ENCODE measurements around the gene TRPV5. TPM values are rescaled to one million over a fixed set of nuclear protein-coding genes. Genes with fewer than 3 reads are reported as not detected.

TRPV5 gene
- polyA plus RNA-seq, 2 of the 4 experiments (the other 2 are of a cell fraction) = not detected

GRCh38 chr7:142961595-142961972 lies 28.0 kb upstream of the TRPV5 start:
- Histone ChIP-seq H3K4me3 (no peak overlapping the region), H3K4me1 (0 out of 3 replicates have a peak, but pooled peaks cover 6% of the 10 kb centered on the region), H3K4me2 (no peak overlapping the region), H3K9me3 (no peaks in the 10 kb centered on the region), H3K27ac (no peak overlapping the region)
- ATAC-seq (no peak), FAIRE-seq (no peak), DNase-seq (ENCODE audit: low read depth in 1 of 2, low spot score in 1 of 2) (no peak)
- no peak for TF ChIP-seq USF2 (IDR thresholded peaks at IDR 0.05)
- TF ChIP-seq EHF (CRISPR knock-in tag; IDR thresholded peaks at IDR 0.05) = no peak
- TF ChIP-seq EHMT2 (IDR thresholded peaks at IDR 0.05; ENCODE audit: low read depth) = no peak
- no peak for TF ChIP-seq HOXB5 (CRISPR knock-in tag; IDR thresholded peaks at IDR 0.05)
- no peak for TF ChIP-seq TP53 (CRISPR knock-in tag; IDR thresholded peaks at IDR 0.05)
- no peak for TF ChIP-seq CHD4 (IDR thresholded peaks at IDR 0.05; ENCODE audit: borderline replicate concordance)
- TF ChIP-seq SREBF2 (IDR thresholded peaks at IDR 0.05) = no peak
- TF ChIP-seq CBX8 (IDR thresholded peaks at IDR 0.05) = no peak
- no peak for TF ChIP-seq CBX2 (IDR thresholded peaks at IDR 0.05; ENCODE audit: borderline replicate concordance, low read depth)
- no peak for TF ChIP-seq KDM5A (IDR thresholded peaks at IDR 0.05)
- no peak for TF ChIP-seq RNF2 (IDR thresholded peaks at IDR 0.05; ENCODE audit: borderline replicate concordance, low read depth)
- TF ChIP-seq TFCP2L1 (CRISPR knock-in tag; IDR thresholded peaks at IDR 0.05) = no peak
- no peak for TF ChIP-seq HEYL (CRISPR knock-in tag; IDR thresholded peaks at IDR 0.05)
- TF ChIP-seq PBX3 (IDR thresholded peaks at IDR 0.05) = no peak
- no peak for TF ChIP-seq NPAS2 (CRISPR knock-in tag; IDR thresholded peaks at IDR 0.05; ENCODE audit: borderline replicate concordance)
- TF ChIP-seq CTCF (IDR thresholded peaks at IDR 0.05) = no peak
- TF ChIP-seq FOSB (CRISPR knock-in tag; IDR thresholded peaks at IDR 0.05) = no peak
- TF ChIP-seq JUN (IDR thresholded peaks at IDR 0.05) = no peak
- 10% methylated on average over 4 of the region's 4 CpGs for whole genome bisulfite sequencing (ENCODE audit: missing lambda C conversion rate)
- ChIA-PET POLR2A (no interaction called here), CTCF (no interaction called here)

- Histone ChIP-seq H3K4me2 (no peak overlapping the region), H3K27ac (no peak overlapping the region), H3K4me3 (no peak overlapping the region), H3K9me3 (no peaks in the 10 kb centered on the region), H3K4me1 (0 out of 3 replicates have a peak, but pooled peaks cover 6% of the 10 kb centered on the region)
- TF ChIP-seq CBX2 (IDR thresholded peaks at IDR 0.05; ENCODE audit: borderline replicate concordance, low read depth) (no peak), RAD21 (conservative IDR thresholded peaks at IDR 0.05 in 1 of 2, IDR thresholded peaks at IDR 0.05 in 1 of 2) (0 out of 5 replicates have a peak, but pooled peaks of 1 of the 2 experiments have one; percentile 17), TFCP2L1 (CRISPR knock-in tag; IDR thresholded peaks at IDR 0.05) (no peak)
- ChIA-PET CTCF (interaction anchor here (0.8 kb wide), 1 partner anchor 41 kb away, joined by 3 read pairs; no protein-coding TSS in a partner anchor), POLR2A (no interaction called here)
- no peak for DNase-seq (ENCODE audit: low read depth in 1 of 2, low spot score in 1 of 2)
- 12% methylated on average over 5 of the region's 5 CpGs for WGBS (ENCODE audit: missing lambda C conversion rate)
- FAIRE-seq = no peak
- ATAC-seq = peak in 1 of 2 experiments; percentile 45; a peak in 2 of 6 replicates
These were observed 27.5 kb upstream of the TRPV5 start for GRCh38 chr7:142960955-142961512.

GRCh38 chr7:142959202-142959601 lies 25.7 kb upstream of the TRPV5 start:
- Histone ChIP-seq H3K4me1 (0 out of 3 replicates have a peak, but pooled peaks cover 6% of the 10 kb centered on the region), H3K9me3 (no peaks in the 10 kb centered on the region; the same call in 2 of the 3 replicates), H3K27ac (no peak overlapping the region), H3K4me3 (no peak overlapping the region), H3K4me2 (no peak overlapping the region)
- CTCF ChIA-PET = interaction anchor here (1.0 kb wide), 1 partner anchor 176 kb away, joined by 3 read pairs; no protein-coding TSS in a partner anchor
- DNase-seq (ENCODE audit: low read depth in 1 of 2, low spot score in 1 of 2) (no peak), FAIRE-seq (no peak), ATAC-seq (no peak)
- TF ChIP-seq FOXS1 (CRISPR knock-in tag; IDR thresholded peaks at IDR 0.05) (no peak), HDAC2 (IDR thresholded peaks at IDR 0.05) (no peak), EHMT2 (IDR thresholded peaks at IDR 0.05; ENCODE audit: low read depth) (no peak), TP53 (CRISPR knock-in tag; IDR thresholded peaks at IDR 0.05) (no peak), CBX8 (IDR thresholded peaks at IDR 0.05) (no peak), MAZ (IDR thresholded peaks at IDR 0.05; ENCODE audit: borderline replicate concordance, low read depth, low read length) (no peak), RNF2 (IDR thresholded peaks at IDR 0.05; ENCODE audit: borderline replicate concordance, low read depth) (no peak), PHF8 (IDR thresholded peaks at IDR 0.05; ENCODE audit: borderline replicate concordance, low read depth) (no peak), HEYL (CRISPR knock-in tag; IDR thresholded peaks at IDR 0.05) (no peak), FOSL2 (IDR thresholded peaks at IDR 0.05) (no peak), FOSL2 (CRISPR knock-in tag; IDR thresholded peaks at IDR 0.05) (no peak), HES2 (IDR thresholded peaks at IDR 0.05) (no peak), POLR2A (IDR thresholded peaks at IDR 0.05; ENCODE audit: low read length) (no peak), JUNB (IDR thresholded peaks at IDR 0.05) (no peak), CHD4 (IDR thresholded peaks at IDR 0.05; ENCODE audit: borderline replicate concordance) (no peak), HMGXB4 (CRISPR knock-in tag; IDR thresholded peaks at IDR 0.05; ENCODE audit: borderline replicate concordance) (no peak), NPAS2 (CRISPR knock-in tag; IDR thresholded peaks at IDR 0.05; ENCODE audit: borderline replicate concordance) (no peak), SREBF2 (IDR thresholded peaks at IDR 0.05) (no peak)
- POLR2A ChIA-PET = no interaction called here

All from A549 (cell line).